ENCODE results near the gene DYRK1A. TPM values are rescaled to one million over a fixed set of nuclear protein-coding genes. Genes with fewer than 3 reads are reported as not detected.

The DYRK1A gene
- total RNA-seq, 1 experiment from 2014 or later = 48.7 TPM

- ATAC-seq (no peak), DNase-seq (no peak)
- Histone ChIP-seq H3K4me2 (ENCODE audit: low read length) (no peak overlapping the region), H3K9me3 (ENCODE audit: low read length) (no peaks in the 10 kb centered on the region), H3K79me2 (ENCODE audit: low read length) (peaks cover 99% of the 10 kb centered on the region), H3K9me2 (replicated peaks; ENCODE audit: low read length) (no peaks in the 10 kb centered on the region), H3K27me3 (ENCODE audit: low read length) (no peaks in the 10 kb centered on the region), H4K20me1 (ENCODE audit: low read length) (peaks cover 81% of the 10 kb centered on the region), H3K4me1 (ENCODE audit: insufficient read depth, low read length) (no peaks in the 10 kb centered on the region), H2AFZ (ENCODE audit: low read length) (no peak overlapping the region), H3K27ac (ENCODE audit: low read length) (no peak overlapping the region), H3F3A (ENCODE audit: low read length, unreplicated experiment) (no peaks in the 10 kb centered on the region), H3K4me3 (ENCODE audit: low read length) (no peak overlapping the region), H3K36me3 (ENCODE audit: low read depth, low read length) (peaks cover 9% of the 10 kb centered on the region; the same call in 1 of the 2 replicates), H3K9ac (ENCODE audit: low read length) (no peak overlapping the region)
- ChIA-PET CTCF (no interaction called here), POLR2A (ENCODE audit: unreplicated experiment) (no interaction called here)
- no peak for TF ChIP-seq EZH2 (IDR thresholded peaks at IDR 0.05; ENCODE audit: low read length, unreplicated experiment)
- no peak for TF ChIP-seq EZH2phosphoT487 (IDR thresholded peaks at IDR 0.05; ENCODE audit: borderline replicate concordance, low read length)
- no peak for TF ChIP-seq CTCF (conservative IDR thresholded peaks at IDR 0.05; ENCODE audit: low read depth, low read length)
- no TSS peak for BruUV-seq (replicated peaks)
- intact Hi-C loops (cut with micrococcal nuclease) = no loop called here
These were observed 27.2 kb downstream of the DYRK1A start for GRCh38 chr21:37393786-37394185.

- POLR2A ChIA-PET (ENCODE audit: unreplicated experiment) = no interaction called here
- ATAC-seq = no peak
These were observed 29.4 kb downstream of the DYRK1A start for GRCh38 chr21:37395961-37396360.

GRCh38 chr21:37396855-37397254, 30.3 kb downstream of the DYRK1A start:
- H2AFZ ChIP-seq (ENCODE audit: low read length) = no peak overlapping the region
- intact Hi-C loops (cut with micrococcal nuclease) = no loop called here
- no peak overlapping the region for H3K4me3 ChIP-seq (ENCODE audit: low read length)
- ChIA-PET POLR2A (ENCODE audit: unreplicated experiment) (no interaction called here), CTCF (no interaction called here)
- H3K9me2 ChIP-seq (replicated peaks; ENCODE audit: low read length) = no peaks in the 10 kb centered on the region
- H3K9me3 ChIP-seq (ENCODE audit: low read length) = no peaks in the 10 kb centered on the region
- H3K27me3 ChIP-seq (ENCODE audit: low read length) = no peaks in the 10 kb centered on the region
- no peak overlapping the region for H3K9ac ChIP-seq (ENCODE audit: low read length)
- BruUV-seq (replicated peaks) = no TSS peak
- ATAC-seq = no peak
- no peaks in the 10 kb centered on the region for H3K4me1 ChIP-seq (ENCODE audit: insufficient read depth, low read length)
- peaks cover 99% of the 10 kb centered on the region for H3K79me2 ChIP-seq (ENCODE audit: low read length)
- peaks cover 65% of the 10 kb centered on the region for H4K20me1 ChIP-seq (ENCODE audit: low read length)
- no peaks in the 10 kb centered on the region for H3F3A ChIP-seq (ENCODE audit: low read length, unreplicated experiment)
- no peak for DNase-seq
- TF ChIP-seq EZH2phosphoT487 (IDR thresholded peaks at IDR 0.05; ENCODE audit: borderline replicate concordance, low read length) (no peak), EZH2 (IDR thresholded peaks at IDR 0.05; ENCODE audit: low read length, unreplicated experiment) (no peak), CTCF (conservative IDR thresholded peaks at IDR 0.05; ENCODE audit: low read depth, low read length) (no peak)
- H3K4me2 ChIP-seq (ENCODE audit: low read length) = no peak overlapping the region
- no peak overlapping the region for H3K27ac ChIP-seq (ENCODE audit: low read length)
- peaks cover 13% of the 10 kb centered on the region; the same call in 1 of the 2 replicates for H3K36me3 ChIP-seq (ENCODE audit: low read depth, low read length)

More at GRCh38 chr21:37395961-37396360, 29.4 kb downstream of the DYRK1A start:
- no TSS peak for BruUV-seq (replicated peaks)
- H3F3A ChIP-seq (ENCODE audit: low read length, unreplicated experiment) = no peaks in the 10 kb centered on the region
- H3K4me1 ChIP-seq (ENCODE audit: insufficient read depth, low read length) = no peaks in the 10 kb centered on the region
- TF ChIP-seq EZH2phosphoT487 (IDR thresholded peaks at IDR 0.05; ENCODE audit: borderline replicate concordance, low read length) (no peak), EZH2 (IDR thresholded peaks at IDR 0.05; ENCODE audit: low read length, unreplicated experiment) (no peak)
- peaks cover 99% of the 10 kb centered on the region for H3K79me2 ChIP-seq (ENCODE audit: low read length)
- DNase-seq = no peak
- no peak overlapping the region for H3K4me3 ChIP-seq (ENCODE audit: low read length)
- no peak overlapping the region for H3K4me2 ChIP-seq (ENCODE audit: low read length)
- intact Hi-C loops (cut with micrococcal nuclease) = no loop called here
- no peak overlapping the region for H3K9ac ChIP-seq (ENCODE audit: low read length)
- peaks cover 9% of the 10 kb centered on the region; the same call in 1 of the 2 replicates for H3K36me3 ChIP-seq (ENCODE audit: low read depth, low read length)
- H4K20me1 ChIP-seq (ENCODE audit: low read length) = peaks cover 74% of the 10 kb centered on the region
- CTCF ChIA-PET = no interaction called here
- H3K9me2 ChIP-seq (replicated peaks; ENCODE audit: low read length) = no peaks in the 10 kb centered on the region
- no peaks in the 10 kb centered on the region for H3K9me3 ChIP-seq (ENCODE audit: low read length)
- no peak overlapping the region for H2AFZ ChIP-seq (ENCODE audit: low read length)
- no peak overlapping the region for H3K27ac ChIP-seq (ENCODE audit: low read length)
- H3K27me3 ChIP-seq (ENCODE audit: low read length) = no peaks in the 10 kb centered on the region
